ENCODE data around the gene GNA12. TPM values are rescaled to one million over a fixed set of nuclear protein-coding genes. Genes with fewer than 3 reads are reported as not detected.
"Not testable (repeated sequence)": the region's sequence is repeated elsewhere in the genome, so short reads cannot be mapped to it uniquely, and the experiment has no call there.

Gene GNA12
- total RNA-seq, 1 donor from 2014 or later = 67.2 TPM

GRCh38 chr7:2750004-2750407 lies 94.1 kb downstream of the GNA12 start:
- H3K27ac Mint-ChIP-seq (ENCODE audit: unreplicated experiment) = peak overlapping the region; percentile 1
- DNase-seq (ENCODE audit: low read depth) = no peak

GRCh38 chr7:2748684-2749083 lies 95.4 kb downstream of the GNA12 start:
- not testable (repeated sequence) for H3K27ac ChIP-seq (ENCODE audit: low read depth, low read length); H3K27me3 Mint-ChIP-seq (ENCODE audit: low read depth, unreplicated experiment); FAIRE-seq; H3K36me3 ChIP-seq (ENCODE audit: insufficient read depth, low read length); H3K4me2 ChIP-seq (ENCODE audit: low read length); H3K4me1 ChIP-seq (ENCODE audit: insufficient read depth, low read length); H3K4me1 Mint-ChIP-seq (ENCODE audit: low read depth, unreplicated experiment); H3K9ac ChIP-seq (ENCODE audit: low read length); H3K27me3 ChIP-seq (ENCODE audit: insufficient read depth, low read length); H2AFZ ChIP-seq (ENCODE audit: low read depth, low read length); H3K9me3 ChIP-seq (ENCODE audit: insufficient read depth, low read depth, low read length); H3K4me3 Mint-ChIP-seq (ENCODE audit: unreplicated experiment); H3K27ac Mint-ChIP-seq (ENCODE audit: unreplicated experiment); H3K4me3 ChIP-seq (ENCODE audit: insufficient read depth, low read depth, low read length); DNase-seq (ENCODE audit: low read depth)
- H3K79me2 ChIP-seq (ENCODE audit: insufficient read depth, low read length) = peaks cover 30% of the 10 kb centered on the region
- peaks cover 14% of the 10 kb centered on the region for H4K20me1 ChIP-seq (ENCODE audit: insufficient read depth, low read length)
- peaks cover 13% of the 10 kb centered on the region for H3K36me3 Mint-ChIP-seq (ENCODE audit: low read depth, unreplicated experiment)
- peaks cover 20% of the 10 kb centered on the region for H3K9me3 Mint-ChIP-seq (ENCODE audit: unreplicated experiment)

More at GRCh38 chr7:2750004-2750407, 94.1 kb downstream of the GNA12 start:
- Mint-ChIP-seq H3K36me3 (ENCODE audit: low read depth, unreplicated experiment) (peaks cover 10% of the 10 kb centered on the region), H3K27me3 (ENCODE audit: low read depth, unreplicated experiment) (no peaks in the 10 kb centered on the region), H3K4me1 (ENCODE audit: low read depth, unreplicated experiment) (peaks cover 7% of the 10 kb centered on the region), H3K4me3 (ENCODE audit: unreplicated experiment) (no peak overlapping the region), H3K9me3 (ENCODE audit: unreplicated experiment) (peaks cover 11% of the 10 kb centered on the region)
- H3K36me3 ChIP-seq (ENCODE audit: insufficient read depth, low read length) = no peaks in the 10 kb centered on the region
- no peak for FAIRE-seq
- no peak overlapping the region for H3K27ac ChIP-seq (ENCODE audit: low read depth, low read length)
- H3K9me3 ChIP-seq (ENCODE audit: insufficient read depth, low read depth, low read length) = no peaks in the 10 kb centered on the region
- no peaks in the 10 kb centered on the region for H3K27me3 ChIP-seq (ENCODE audit: insufficient read depth, low read length)
- TF ChIP-seq EZH2 (IDR thresholded peaks at IDR 0.05; ENCODE audit: insufficient read depth, low read length) (no peak), CTCF (IDR thresholded peaks at IDR 0.05; ENCODE audit: insufficient read depth, low read depth, low read length) (no peak)
- no peak overlapping the region for H2AFZ ChIP-seq (ENCODE audit: low read depth, low read length)
- H3K4me1 ChIP-seq (ENCODE audit: insufficient read depth, low read length) = peaks cover 3% of the 10 kb centered on the region
- no peak overlapping the region for H3K9ac ChIP-seq (ENCODE audit: low read length)
- peaks cover 14% of the 10 kb centered on the region for H4K20me1 ChIP-seq (ENCODE audit: insufficient read depth, low read length)
- no peak overlapping the region for H3K4me3 ChIP-seq (ENCODE audit: insufficient read depth, low read depth, low read length)
- peaks cover 36% of the 10 kb centered on the region for H3K79me2 ChIP-seq (ENCODE audit: insufficient read depth, low read length)
- H3K4me2 ChIP-seq (ENCODE audit: low read length) = no peak overlapping the region

GRCh38 chr7:2743523-2744185 lies 100.5 kb downstream of the GNA12 start:
- H3K4me3 Mint-ChIP-seq (ENCODE audit: unreplicated experiment); H2AFZ ChIP-seq (ENCODE audit: low read depth, low read length); H3K79me2 ChIP-seq (ENCODE audit: insufficient read depth, low read length); H3K27me3 Mint-ChIP-seq (ENCODE audit: low read depth, unreplicated experiment); DNase-seq (ENCODE audit: low read depth); H3K4me2 ChIP-seq (ENCODE audit: low read length); H3K27ac Mint-ChIP-seq (ENCODE audit: unreplicated experiment); H3K27me3 ChIP-seq (ENCODE audit: insufficient read depth, low read length); H3K9me3 ChIP-seq (ENCODE audit: insufficient read depth, low read depth, low read length); H3K36me3 ChIP-seq (ENCODE audit: insufficient read depth, low read length); FAIRE-seq; H3K4me1 Mint-ChIP-seq (ENCODE audit: low read depth, unreplicated experiment); H3K4me3 ChIP-seq (ENCODE audit: insufficient read depth, low read depth, low read length); H3K27ac ChIP-seq (ENCODE audit: low read depth, low read length); H3K9ac ChIP-seq (ENCODE audit: low read length); H3K4me1 ChIP-seq (ENCODE audit: insufficient read depth, low read length): not testable (repeated sequence)
- peaks cover 27% of the 10 kb centered on the region for H4K20me1 ChIP-seq (ENCODE audit: insufficient read depth, low read length)
- peaks cover 31% of the 10 kb centered on the region for H3K9me3 Mint-ChIP-seq (ENCODE audit: unreplicated experiment)
- H3K36me3 Mint-ChIP-seq (ENCODE audit: low read depth, unreplicated experiment) = peaks cover 33% of the 10 kb centered on the region
